Right lobe of liver (tissue), 4 donors: ENCODE measurements around the gene PLEKHS1.

Experiments used
- CTCF ChIP-seq, 4 donors: fragments of 200-600 bp in 3 of 4; fragments of 450-650 bp in 1 of 4; IDR thresholded peaks; one replicate each; pipeline versions ENCODE4 v1.5.1 to v1.8.0; 2016 to 2022; ENCODE audit warnings: antibody characterized with exemption in 4 of 4, mild to moderate bottlenecking in 2 of 4
- POLR2A ChIP-seq: fragments of 450-650 bp; IDR thresholded peaks from one replicate; pipeline ENCODE4 v1.6.1; 2017; ENCODE audit warnings: antibody characterized with exemption, mild to moderate bottlenecking
- donor health status: DM: no; HTN: no; CAD: no.
- donor health status: DM: no; HTN: no; CAD: no.
- donor health status: DM: no; HTN: yes; CAD: no.

- TF ChIP-seq CTCF (IDR thresholded peaks at IDR 0.05) = no peak
- TF ChIP-seq POLR2A = no peak
These were observed 44.9 kb upstream of the PLEKHS1 start for GRCh38 chr10:113706623-113707022.
